GM21528 (cell line): Measurements from ENCODE around the gene GPR25.
"Not testable (repeated sequence)": the region's sequence is repeated elsewhere in the genome, so short reads cannot be mapped to it uniquely, and the experiment has no call there.

ENCODE experiments used
- ATAC-seq: cut with Tn5 transposase; IDR thresholded peaks from one replicate; pipeline ENCODE4 v1.9.1; 2021; ENCODE audit warnings: mild to moderate bottlenecking, moderate library complexity; ENCODE audit not compliant: unreplicated experiment, low FRiP score

Gene GPR25

DNA sequence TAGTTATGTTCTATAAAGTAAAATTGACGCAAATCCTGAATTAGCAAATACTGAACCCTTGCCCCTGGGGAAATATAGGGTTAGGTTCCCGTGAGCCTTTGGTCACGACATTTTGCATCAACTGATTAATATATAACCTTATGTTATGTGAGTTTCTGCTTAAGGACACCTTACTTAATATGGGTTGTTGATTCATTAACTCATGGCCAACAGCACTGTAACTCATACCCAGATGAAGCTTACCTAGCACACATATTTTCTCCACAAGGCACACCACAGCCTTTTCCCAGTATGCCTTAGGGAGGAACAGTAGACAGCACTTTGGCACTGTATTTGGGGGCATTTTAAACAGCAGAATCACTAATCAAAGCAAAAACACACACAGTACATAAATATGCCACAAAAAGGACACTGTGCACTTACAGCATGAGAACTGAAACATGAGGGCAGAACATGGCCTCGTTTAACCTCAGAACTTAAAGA, 37.0 kb downstream of the GPR25 start:
- ATAC-seq = peak; percentile 62

- ATAC-seq = no peak
Measured at GRCh38 chr1:200911361-200911760, 38.6 kb downstream of the GPR25 start.

DNA sequence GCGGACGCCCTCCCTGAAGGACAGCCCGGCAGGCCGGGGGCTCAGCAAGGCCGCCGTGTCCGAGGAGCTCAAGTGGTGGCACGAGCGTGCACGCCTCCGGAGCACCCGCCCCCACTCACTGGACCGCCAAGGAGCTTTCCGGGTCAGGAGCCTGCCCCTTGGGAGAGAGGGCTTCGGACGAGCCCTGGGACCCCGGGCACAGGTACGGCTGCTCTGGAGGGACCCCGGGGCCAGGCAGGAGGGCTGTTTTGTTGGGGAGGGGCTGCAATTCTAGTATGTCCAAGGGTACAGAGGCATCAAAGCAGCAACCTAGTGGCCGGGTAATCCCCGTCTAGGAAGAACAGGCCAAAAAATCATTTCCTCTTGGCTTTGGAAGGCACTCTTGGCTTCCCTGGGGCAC, 39.2 kb downstream of the GPR25 start:
- ATAC-seq = not testable (repeated sequence)

DNA sequence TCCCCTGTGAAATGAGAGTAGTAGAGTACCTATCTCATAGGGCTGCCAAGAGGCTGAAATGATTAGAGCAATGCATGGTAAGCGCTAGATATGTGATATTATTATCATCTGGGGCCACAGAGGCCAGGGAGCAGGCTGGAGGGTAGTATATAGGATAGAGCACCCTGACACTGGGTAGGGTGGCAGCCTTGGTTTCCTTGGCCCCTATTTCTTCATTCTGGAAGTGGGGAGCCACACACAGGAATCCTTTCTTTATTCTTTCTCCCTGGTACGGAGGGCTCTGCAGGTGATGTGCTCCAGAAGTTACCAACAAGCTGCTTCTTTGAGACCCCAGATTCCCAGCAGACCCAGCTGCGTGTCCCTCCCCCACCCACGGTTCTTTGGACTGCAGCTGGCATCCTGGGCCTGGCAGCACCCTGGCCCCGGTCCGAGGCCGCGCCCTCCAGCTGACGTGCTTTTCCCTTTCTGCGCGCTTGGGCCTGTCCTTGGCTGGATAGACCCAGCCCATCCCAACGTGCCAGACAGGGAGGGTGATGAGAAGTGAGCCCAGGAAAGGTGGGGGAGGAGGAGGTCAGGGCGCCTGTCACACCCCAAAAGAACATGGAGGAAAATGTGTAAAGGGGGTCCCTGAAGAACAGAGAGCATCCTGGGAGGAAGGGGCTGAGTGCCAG, 40.1 kb downstream of the GPR25 start:
- no peak for ATAC-seq

- no peak for ATAC-seq
Measured at GRCh38 chr1:200916152-200916551, 43.4 kb downstream of the GPR25 start.

GRCh38 chr1:200916681-200917080, 43.9 kb downstream of the GPR25 start:
- ATAC-seq = no peak

GRCh38 chr1:200917291-200917817, 44.6 kb downstream of the GPR25 start:
- no peak for ATAC-seq

- ATAC-seq = no peak
Measured at GRCh38 chr1:200918006-200918405, 45.2 kb downstream of the GPR25 start.

DNA sequence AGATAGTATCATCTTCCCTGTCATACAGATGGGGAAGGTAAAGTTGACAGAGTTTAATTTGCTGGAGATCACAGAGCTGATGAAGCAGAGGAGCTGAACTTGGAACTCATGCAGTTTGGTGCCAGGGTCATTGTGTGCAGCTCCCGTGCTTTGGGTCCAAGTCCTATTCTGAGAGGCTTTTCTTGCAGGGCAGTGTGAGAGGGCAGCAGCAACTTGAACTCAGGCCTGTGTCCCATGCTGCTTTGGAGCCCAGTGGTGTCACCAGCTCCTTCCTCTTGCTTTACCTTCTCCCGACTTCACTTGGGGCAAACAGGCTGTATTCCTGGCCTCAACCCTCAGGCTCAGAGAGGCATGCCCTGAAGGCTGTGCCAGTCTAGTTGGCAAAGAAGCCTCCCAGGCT, 46.6 kb downstream of the GPR25 start:
- no peak for ATAC-seq

GRCh38 chr1:200921571-200922110, 48.9 kb downstream of the GPR25 start:
- ATAC-seq = no peak

GRCh38 chr1:200922406-200922805, 49.6 kb downstream of the GPR25 start:
- ATAC-seq = no peak

- ATAC-seq = no peak
Measured at GRCh38 chr1:200923601-200924000, 50.8 kb downstream of the GPR25 start.
